Activated CD8-positive, alpha-beta memory T cell treated with anti-CD3 and anti-CD28 coated beads for 24 hours (primary cell): ENCODE data around the gene HYPK.

Source experiments
- DNase-seq: peaks from one replicate; pipeline ENCODE4 v3.0.0-alpha.2; 2020

The HYPK gene

GRCh38 chr15:43852607-43853006 is 52.2 kb downstream of the HYPK start:
- no peak for DNase-seq
